IMR-90 (cell line): ENCODE data around the gene ROBO1. TPM values are rescaled to one million over a fixed set of nuclear protein-coding genes. Genes with fewer than 3 reads are reported as not detected.

ENCODE experiments used
- ATAC-seq: fragments of 200-7000 bp; cut with Tn5 transposase; 2 replicates; pipeline ENCODE4 v1.9.1; 2020; ENCODE audit warnings: low read depth, mild to moderate bottlenecking, moderate library complexity
- BruUV-seq: library from RNA; stranded (reverse); fragments of 400-500 nt; replicated peaks from 2 replicates; lab custom pipeline; 2021; lab: Mats Ljungman, UMichigan
- CTCF ChIA-PET: fragments of 300-600 bp; formaldehyde crosslinking; extraction: SDS; loops from one replicate; lab custom pipeline; 2021; ENCODE audit warnings: antibody characterized with exemption; lab: Yijun Ruan, JAX
- POLR2A ChIA-PET: fragments of 300-600 bp; sonication (Branson Sonifier 250); formaldehyde crosslinking; loops from one replicate; lab custom pipeline; 2022; ENCODE audit warnings: antibody characterized with exemption; ENCODE audit not compliant: unreplicated experiment; lab: Charles Lee
- DNase-seq: peaks from one replicate; pipeline ENCODE4 v3.0.0; 2013
- H2AFZ ChIP-seq: replicated peaks from 2 replicates; pipeline ENCODE3; 2013; ENCODE audit warnings: low read length, mild to moderate bottlenecking; ENCODE audit not compliant: poor library complexity
- H2AK5ac ChIP-seq: 2 replicates; pipeline ENCODE4 v1.6.1; 2013; ENCODE audit warnings: low read depth, low read length, inconsistent platforms
- H2AK9ac ChIP-seq: replicated peaks from 2 replicates; pipeline ENCODE3; 2013; ENCODE audit warnings: mild to moderate bottlenecking, low read depth, low read length, moderate library complexity; ENCODE audit not compliant: poor library complexity
- H2BK120ac ChIP-seq: 2 replicates; pipeline ENCODE4 v1.6.1; 2013; ENCODE audit warnings: low read depth, low read length, inconsistent platforms
- H2BK15ac ChIP-seq: 3 replicates; pipeline ENCODE4 v1.6.1; 2013; ENCODE audit warnings: low read depth, low read length, inconsistent platforms
- H2BK20ac ChIP-seq: 2 replicates; pipeline ENCODE4 v1.6.1; 2013; ENCODE audit warnings: low read depth, mild to moderate bottlenecking, inconsistent platforms, low read length, moderate library complexity
- H2BK5ac ChIP-seq: 2 replicates; pipeline ENCODE4 v1.6.1; 2013; ENCODE audit warnings: mild to moderate bottlenecking, low read depth, low read length, inconsistent platforms; ENCODE audit not compliant: poor library complexity, severe bottlenecking
- H3K14ac ChIP-seq: replicated peaks from 2 replicates; pipeline ENCODE4 v1.6.1; 2013; ENCODE audit warnings: low read depth, low read length, inconsistent platforms
- H3K18ac ChIP-seq: 2 replicates; pipeline ENCODE4 v1.6.1; 2013; ENCODE audit warnings: low read depth, low read length, control low read depth
- H3K23ac ChIP-seq: 2 replicates; pipeline ENCODE4 v1.6.1; 2013; ENCODE audit warnings: low read depth, low read length, inconsistent platforms
- H3K27ac ChIP-seq: 2 replicates; pipeline ENCODE4 v1.5.1; 2013; ENCODE audit warnings: mild to moderate bottlenecking, control low read depth, low read length; ENCODE audit not compliant: insufficient read depth
- H3K27me3 ChIP-seq: 2 replicates; pipeline ENCODE4 v1.6.1; 2013; ENCODE audit warnings: low read length; ENCODE audit not compliant: control insufficient read depth, insufficient read depth
- H3K36me3 ChIP-seq: 2 replicates; pipeline ENCODE4 v1.6.1; 2013; ENCODE audit warnings: low read length, mixed read lengths; ENCODE audit not compliant: control insufficient read depth, insufficient read depth
- H3K4ac ChIP-seq: 2 replicates; pipeline ENCODE4 v1.6.1; 2013; ENCODE audit warnings: low read depth, low read length, inconsistent platforms
- H3K4me1 ChIP-seq: 2 replicates; pipeline ENCODE4 v1.6.1; 2013; ENCODE audit warnings: low read length, mixed read lengths; ENCODE audit not compliant: control insufficient read depth, insufficient read depth
- H3K4me2 ChIP-seq: 2 replicates; pipeline ENCODE4 v1.6.1; 2013; ENCODE audit warnings: low read depth, mild to moderate bottlenecking, control low read depth, low read length, moderate library complexity
- H3K4me3 ChIP-seq: 2 replicates; pipeline ENCODE4 v1.5.1; 2013; ENCODE audit warnings: low read depth, mild to moderate bottlenecking, control low read depth, low read length, moderate library complexity; ENCODE audit not compliant: insufficient read depth
- H3K56ac ChIP-seq: 2 replicates; pipeline ENCODE4 v1.6.1; 2013; ENCODE audit warnings: low read length, inconsistent platforms; ENCODE audit not compliant: insufficient read depth; ENCODE audit errors: extremely low read depth
- H3K79me1 ChIP-seq, 2 experiments: 2 replicates each; pipeline ENCODE4 v1.6.1; 2013; ENCODE audit warnings: low read length in 2 of 2, inconsistent platforms in 1 of 2, low read depth in 1 of 2
- H3K9ac ChIP-seq: 2 replicates; pipeline ENCODE4 v1.6.1; 2013; ENCODE audit warnings: low read depth, low read length, control low read depth
- H3K9me1 ChIP-seq: 2 replicates; pipeline ENCODE4 v1.6.1; 2013; ENCODE audit warnings: low read length, inconsistent platforms; ENCODE audit not compliant: insufficient read depth
- H3K9me3 ChIP-seq: 2 replicates; pipeline ENCODE4 v1.6.1; 2013; ENCODE audit warnings: low read length; ENCODE audit not compliant: control insufficient read depth, insufficient read depth
- H4K20me1 ChIP-seq: 2 replicates; pipeline ENCODE4 v1.6.1; 2013; ENCODE audit warnings: low read length, inconsistent platforms; ENCODE audit not compliant: insufficient read depth
- H4K5ac ChIP-seq: 2 replicates; pipeline ENCODE4 v1.6.1; 2013; ENCODE audit warnings: mild to moderate bottlenecking, low read depth, low read length, control low read depth
- H4K8ac ChIP-seq, 2 experiments: 2 replicates each; pipeline ENCODE4 v1.6.1; 2013; ENCODE audit warnings: low read depth in 2 of 2, low read length in 2 of 2, control low read depth in 1 of 2, inconsistent platforms in 1 of 2
- H4K91ac ChIP-seq: 2 replicates; pipeline ENCODE4 v1.6.1; 2013; ENCODE audit warnings: low read depth, low read length, inconsistent platforms; ENCODE audit not compliant: insufficient read depth
- BHLHE40 ChIP-seq: fragments of 150-350 bp; IDR thresholded peaks from 2 replicates; pipeline ENCODE4 v1.6.1; 2016; ENCODE audit warnings: mild to moderate bottlenecking, low read depth, low read length
- CEBPB ChIP-seq: IDR thresholded peaks from 2 replicates; pipeline ENCODE4 v1.6.1; 2012; ENCODE audit warnings: low read depth, low read length, improper control_type of control experiment
- CHD1 ChIP-seq: IDR thresholded peaks from 2 replicates; pipeline ENCODE4 v1.6.1; 2012; ENCODE audit warnings: low read depth, low read length, improper control_type of control experiment
- ELK1 ChIP-seq: fragments of 150-350 bp; IDR thresholded peaks from 2 replicates; pipeline ENCODE4 v1.6.1; 2016; ENCODE audit warnings: low read depth, mild to moderate bottlenecking, low read length, moderate library complexity, borderline replicate concordance
- FOS ChIP-seq: fragments of 150-350 bp; IDR thresholded peaks from 2 replicates; pipeline ENCODE4 v1.6.1; 2016; ENCODE audit warnings: low read depth, low read length
- MAFK ChIP-seq: IDR thresholded peaks from 2 replicates; pipeline ENCODE4 v1.6.1; 2012; ENCODE audit warnings: low read depth, low read length, improper control_type of control experiment
- MAZ ChIP-seq: IDR thresholded peaks from 2 replicates; pipeline ENCODE4 v1.6.1; 2012; ENCODE audit warnings: low read depth, mild to moderate bottlenecking, low read length, improper control_type of control experiment, moderate library complexity, borderline replicate concordance
- MXI1 ChIP-seq: IDR thresholded peaks from 2 replicates; pipeline ENCODE4 v1.6.1; 2012; ENCODE audit warnings: low read depth, mild to moderate bottlenecking, low read length, moderate library complexity, borderline replicate concordance
- NFE2L2 ChIP-seq: fragments of 150-350 bp; IDR thresholded peaks from 2 replicates; pipeline ENCODE4 v1.6.1; 2016; ENCODE audit warnings: low read depth, mild to moderate bottlenecking, low read length
- POLR2A ChIP-seq: IDR thresholded peaks from 2 replicates; pipeline ENCODE4 v1.6.1; 2012; ENCODE audit warnings: mild to moderate bottlenecking, low read depth, low read length
- RAD21 ChIP-seq: IDR thresholded peaks from 2 replicates; pipeline ENCODE4 v1.6.1; 2012; ENCODE audit warnings: low read length, improper control_type of control experiment
- RCOR1 ChIP-seq: IDR thresholded peaks from 2 replicates; pipeline ENCODE4 v1.6.1; 2012; ENCODE audit warnings: mild to moderate bottlenecking, low read length, improper control_type of control experiment; ENCODE audit not compliant: insufficient replicate concordance
- RFX5 ChIP-seq: IDR thresholded peaks from 2 replicates; pipeline ENCODE4 v1.8.0; 2012; ENCODE audit warnings: low read depth, mild to moderate bottlenecking, low read length, moderate library complexity
- SMC3 ChIP-seq: fragments of 150-350 bp; IDR thresholded peaks from 2 replicates; pipeline ENCODE4 v1.6.1; 2016; ENCODE audit warnings: low read depth, mild to moderate bottlenecking, antibody characterized with exemption, low read length, moderate library complexity
- USF2 ChIP-seq: fragments of 150-350 bp; IDR thresholded peaks from 2 replicates; pipeline ENCODE4 v1.6.1; 2017; ENCODE audit warnings: mild to moderate bottlenecking, antibody characterized with exemption, low read length, low read depth
- WGBS, 2 experiments: methylation state at CpG; one replicate each; pipeline versions ENCODE4 v1.1.5 to v1.1.7; 2013; ENCODE audit warnings: missing lambda C conversion rate in 2 of 2; ENCODE audit not compliant: insufficient read length in 1 of 2; ENCODE audit errors: extremely low coverage in 2 of 2; 5-methylcytosine and 5-hydroxymethylcytosine counted together
- dilution Hi-C: fragments of 300-500 bp; cut with HindIII; formaldehyde crosslinking; loops from one replicate; pipeline ENCODE4 v1.14.3; 2018; ENCODE audit warnings: low sequenced_read_pairs; ENCODE audit not compliant: unreplicated experiment
- in situ Hi-C: fragments of 300-500 bp; cut with MboI; formaldehyde crosslinking; loops from 3 replicates; pipeline ENCODE4 v1.14.3; 2019; ENCODE audit warnings: low sequenced_read_pairs, inconsistent platforms, mixed read lengths
- intact Hi-C: fragments of 100-400 bp; cut with micrococcal nuclease; formaldehyde crosslinking; loops from 2 replicates; pipeline ENCODE4 v1.10.0; 2022
- polyA plus RNA-seq, 3 experiments: library from polyadenylated mRNA; depleted of rRNA; stranded (reverse); fragments of >200 nt; gene quantifications; 2 replicates each; pipeline ENCODE4 v1.2.3, GENCODE V29; 2012; ENCODE audit warnings: low replicate concordance in 1 of 3
- total RNA-seq: library from RNA; depleted of rRNA; stranded (reverse); fragments of >200 nt; gene quantifications from 2 replicates; pipeline ENCODE4 v1.2.3, GENCODE V29; 2012
- TF ChIP-seq, protein P1 (sequence below): conservative IDR thresholded peaks from 2 replicates; pipeline ENCODE4 v1.5.1; 2012; ENCODE audit warnings: mild to moderate bottlenecking, low read depth, low read length, improper control_type of control experiment

Gene ROBO1
- total and polyA plus RNA-seq, 2 of the 4 experiments (the other 2 are of a cell fraction): 24.1 to 53.9 TPM

DNA sequence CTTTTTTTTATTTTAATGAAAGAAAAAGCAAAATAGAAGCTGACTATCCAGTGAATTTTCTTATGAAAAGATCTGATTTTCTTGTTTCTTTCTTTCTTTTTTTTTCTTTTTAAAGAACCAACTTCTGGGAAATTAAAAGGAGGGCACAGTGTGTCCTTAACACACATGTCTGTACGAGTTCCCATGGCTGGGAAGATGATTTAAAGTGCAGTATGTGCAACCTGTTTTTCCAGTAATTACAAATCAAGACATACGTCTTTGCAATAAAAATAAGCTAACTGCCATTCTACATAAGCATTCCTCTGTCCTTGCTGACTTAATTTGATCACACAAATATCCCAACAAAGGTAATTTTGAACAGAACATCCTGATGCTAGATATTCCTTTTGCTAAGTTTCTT, 416.1 kb downstream of the ROBO1 start:
- Histone ChIP-seq H3K9me1 (no peaks in the 10 kb centered on the region), H3K4ac (no peak overlapping the region), H3K18ac (no peak overlapping the region), H3K56ac (no peak overlapping the region), H4K8ac (no peak overlapping the region), H3K23ac (no peak overlapping the region), H3K4me1 (no peaks in the 10 kb centered on the region), H3K9me3 (no peaks in the 10 kb centered on the region), H4K5ac (no peak overlapping the region), H3K27ac (no peak overlapping the region), H2BK5ac (no peak overlapping the region), H3K27me3 (no peaks in the 10 kb centered on the region), H3K14ac (no peak overlapping the region), H2BK120ac (no peak overlapping the region), H2AK5ac (no peak overlapping the region), H3K4me2 (no peak overlapping the region), H2AK9ac (no peak overlapping the region), H3K4me3 (no peak overlapping the region), H2AFZ (no peak overlapping the region), H3K79me1 (no peaks in the 10 kb centered on the region), H3K9ac (no peak overlapping the region), H2BK20ac (no peak overlapping the region), H4K91ac (no peak overlapping the region), H4K20me1 (no peaks in the 10 kb centered on the region), H3K36me3 (no peaks in the 10 kb centered on the region), H2BK15ac (no peak overlapping the region)
- dilution Hi-C loops: no loop called here
- BruUV-seq: no TSS peak
- in situ Hi-C loops: no loop called here
- intact Hi-C loops: no loop called here
- POLR2A ChIA-PET: no interaction called here
- no peak for ATAC-seq
- CTCF ChIA-PET: interaction anchor here (0.5 to 1.6 kb wide), 2 partner anchors 116 to 266 kb away, joined by 3 to 4 read pairs; no protein-coding TSS in a partner anchor
- TF ChIP-seq, protein P1, sequence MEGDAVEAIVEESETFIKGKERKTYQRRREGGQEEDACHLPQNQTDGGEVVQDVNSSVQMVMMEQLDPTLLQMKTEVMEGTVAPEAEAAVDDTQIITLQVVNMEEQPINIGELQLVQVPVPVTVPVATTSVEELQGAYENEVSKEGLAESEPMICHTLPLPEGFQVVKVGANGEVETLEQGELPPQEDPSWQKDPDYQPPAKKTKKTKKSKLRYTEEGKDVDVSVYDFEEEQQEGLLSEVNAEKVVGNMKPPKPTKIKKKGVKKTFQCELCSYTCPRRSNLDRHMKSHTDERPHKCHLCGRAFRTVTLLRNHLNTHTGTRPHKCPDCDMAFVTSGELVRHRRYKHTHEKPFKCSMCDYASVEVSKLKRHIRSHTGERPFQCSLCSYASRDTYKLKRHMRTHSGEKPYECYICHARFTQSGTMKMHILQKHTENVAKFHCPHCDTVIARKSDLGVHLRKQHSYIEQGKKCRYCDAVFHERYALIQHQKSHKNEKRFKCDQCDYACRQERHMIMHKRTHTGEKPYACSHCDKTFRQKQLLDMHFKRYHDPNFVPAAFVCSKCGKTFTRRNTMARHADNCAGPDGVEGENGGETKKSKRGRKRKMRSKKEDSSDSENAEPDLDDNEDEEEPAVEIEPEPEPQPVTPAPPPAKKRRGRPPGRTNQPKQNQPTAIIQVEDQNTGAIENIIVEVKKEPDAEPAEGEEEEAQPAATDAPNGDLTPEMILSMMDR: no peak
- TF ChIP-seq CEBPB: no peak
- no peak for TF ChIP-seq BHLHE40
- TF ChIP-seq ELK1: no peak
- no peak for TF ChIP-seq RCOR1
- TF ChIP-seq POLR2A: no peak
- TF ChIP-seq MXI1: no peak
- no peak for TF ChIP-seq RAD21
- TF ChIP-seq MAFK: no peak
- TF ChIP-seq NFE2L2: no peak
- no peak for TF ChIP-seq RFX5
- no peak for TF ChIP-seq SMC3
- TF ChIP-seq MAZ: no peak
- no peak for TF ChIP-seq USF2
- no peak for TF ChIP-seq CHD1
- TF ChIP-seq FOS: no peak
- DNase-seq: no peak
- WGBS, 2 experiments: no CpG with 5 or more reads among the region's 2 CpGs
